NCI-H524 treated with DMSO at 0.1 percent for 48 hours (cell line): ENCODE results near the gene MYRIP.

Source experiments
- DNase-seq: peaks from one replicate; lab custom pipeline; 2025; lab: John Stamatoyannopoulos, UW

The MYRIP gene

GRCh38 chr3:39907981-39908380, 98.6 kb downstream of the MYRIP start:
- no peak for DNase-seq

GRCh38 chr3:39910135-39910534, 100.7 kb downstream of the MYRIP start:
- no peak for DNase-seq

- DNase-seq: no peak
Observed at GRCh38 chr3:39910826-39911464, 101.5 kb downstream of the MYRIP start.

- DNase-seq: no peak
Observed at GRCh38 chr3:39911465-39912309, 102.3 kb downstream of the MYRIP start.

GRCh38 chr3:39915027-39915426, 105.6 kb downstream of the MYRIP start:
- no peak for DNase-seq

GRCh38 chr3:39917065-39917773, 107.8 kb downstream of the MYRIP start:
- no peak for DNase-seq

GRCh38 chr3:39919281-39919680, 109.9 kb downstream of the MYRIP start:
- DNase-seq: no peak

GRCh38 chr3:39920271-39920670, 110.9 kb downstream of the MYRIP start:
- DNase-seq: no peak

GRCh38 chr3:39927479-39927878, 118.1 kb downstream of the MYRIP start:
- no peak for DNase-seq

GRCh38 chr3:39933986-39934693, 124.7 kb downstream of the MYRIP start:
- DNase-seq: no peak

GRCh38 chr3:39934696-39935095, 125.3 kb downstream of the MYRIP start:
- DNase-seq: peak; percentile 52

GRCh38 chr3:39935261-39935660, 125.9 kb downstream of the MYRIP start:
- DNase-seq: no peak

- DNase-seq: no peak
Observed at GRCh38 chr3:39936848-39937247, 127.4 kb downstream of the MYRIP start.

GRCh38 chr3:39937315-39937714, 127.9 kb downstream of the MYRIP start:
- no peak for DNase-seq

GRCh38 chr3:39937874-39938273, 128.5 kb downstream of the MYRIP start:
- no peak for DNase-seq

- no peak for DNase-seq
Observed at GRCh38 chr3:39941931-39942330, 132.5 kb downstream of the MYRIP start.

- DNase-seq: peak; percentile 53
Observed at GRCh38 chr3:39960515-39961191, 151.2 kb downstream of the MYRIP start.

GRCh38 chr3:39961230-39961629, 151.8 kb downstream of the MYRIP start:
- no peak for DNase-seq

GRCh38 chr3:39962581-39962980, 153.2 kb downstream of the MYRIP start:
- no peak for DNase-seq

- DNase-seq: no peak
Observed at GRCh38 chr3:39965461-39965860, 156.1 kb downstream of the MYRIP start.

- peak; percentile 25 for DNase-seq
Observed at GRCh38 chr3:39965997-39966396, 156.6 kb downstream of the MYRIP start.

GRCh38 chr3:39970982-39971381, 161.6 kb downstream of the MYRIP start:
- DNase-seq: no peak
